ENCODE results near the gene CNPY3. TPM values are rescaled to one million over a fixed set of nuclear protein-coding genes. Genes with fewer than 3 reads are reported as not detected.

Gene CNPY3
- total RNA-seq, 1 experiment from 2014 or later: 56.0 TPM

GRCh38 chr6:42970871-42971612, 41.8 kb downstream of the CNPY3 start:
- no peak overlapping the region for H3K4me2 ChIP-seq (ENCODE audit: insufficient read depth, insufficient read length, low read length)
- no peak overlapping the region for H3K9ac ChIP-seq (ENCODE audit: extremely low read depth, insufficient read length, low read length)

More at GRCh38 chr6:42970871-42971612, 41.8 kb downstream of the CNPY3 start:
- Histone ChIP-seq H2BK5ac (ENCODE audit: insufficient read length, low read length) (no peak overlapping the region), H3K27ac (ENCODE audit: insufficient read length, low read depth, low read length) (no peak overlapping the region), H3K79me2 (ENCODE audit: insufficient read depth, low read length) (no peaks in the 10 kb centered on the region), H3T11ph (ENCODE audit: low read length) (no peak overlapping the region), H4K91ac (ENCODE audit: insufficient read length, low read depth, low read length) (no peak overlapping the region), H3K4ac (ENCODE audit: low read depth, low read length) (no peak overlapping the region), H2BK15ac (ENCODE audit: low read depth, low read length) (no peak overlapping the region), H3K23me2 (ENCODE audit: insufficient read length, low read depth, low read length, poor library complexity, severe bottlenecking) (no peaks in the 10 kb centered on the region), H2AFZ (ENCODE audit: low read length) (no peak overlapping the region), H3K23ac (ENCODE audit: insufficient read length, low read depth, low read length) (no peak overlapping the region), H4K5ac (ENCODE audit: insufficient read length, low read depth, low read length) (no peak overlapping the region), H2AK5ac (ENCODE audit: insufficient read length, low read length) (no peak overlapping the region), H4K8ac (replicated peaks; ENCODE audit: insufficient read length, low read depth, low read length) (no peak overlapping the region), H3K56ac (ENCODE audit: insufficient read length, low read depth, low read length) (no peak overlapping the region), H3K79me1 (ENCODE audit: insufficient read depth, low read depth, low read length, poor library complexity, severe bottlenecking) (no peaks in the 10 kb centered on the region), H3K18ac (ENCODE audit: insufficient read length, low read depth, low read length) (no peak overlapping the region), H2BK20ac (ENCODE audit: low read depth, low read length, poor library complexity, severe bottlenecking) (no peak overlapping the region), H2BK120ac (ENCODE audit: low read depth, low read length, poor library complexity, severe bottlenecking) (no peak overlapping the region), H3K4me1 (ENCODE audit: insufficient read depth, low read length) (no peaks in the 10 kb centered on the region), H3K9me3 (ENCODE audit: control insufficient read depth, low read depth, low read length) (no peaks in the 10 kb centered on the region), H4K20me1 (ENCODE audit: control insufficient read depth, insufficient read depth, insufficient read length) (no peaks in the 10 kb centered on the region), H3K14ac (ENCODE audit: insufficient read depth, low read length) (no peak overlapping the region), H3K27me3 (ENCODE audit: insufficient read depth, low read length) (no peaks in the 10 kb centered on the region), H2BK12ac (ENCODE audit: insufficient read length, low read depth, low read length) (no peak overlapping the region)
- Mint-ChIP-seq H3K4me1 (no peaks in the 10 kb centered on the region), H3K36me3 (ENCODE audit: insufficient read depth in 1 of 3, low read depth in 3 of 3) (peaks cover 2 to 23% (median 11%) of the 10 kb centered on the region in 3 experiments; a peak in 5 of 7 replicates), H3K27ac (no peak overlapping the region; a peak in 2 of 7 replicates), H3K9me3 (no peaks in the 10 kb centered on the region), H3K4me3 (no peak overlapping the region), H3K27me3 (ENCODE audit: low read depth) (no peaks in the 10 kb centered on the region)
- no peak for DNase-seq
- no peak for TF ChIP-seq CTCF (conservative IDR thresholded peaks at IDR 0.05)
- WGBS (ENCODE audit: extremely low coverage, insufficient read length, low lambda C conversion rate): no CpG with 5 or more reads among the region's 4 CpGs

Data from H9 (cell line).